ENCODE data around the gene DOHH.

Gene DOHH

GRCh38 chr19:3499738-3500428 lies 591 bp downstream of the DOHH start:
- no peak for DNase-seq

- DNase-seq = no peak
Observed at GRCh38 chr19:3497757-3498520, 2.5 kb downstream of the DOHH start.

GRCh38 chr19:3496392-3497273 lies 3.8 kb downstream of the DOHH start:
- no peak for DNase-seq

- DNase-seq = no peak
Observed at GRCh38 chr19:3494559-3494958, 5.9 kb downstream of the DOHH start.

- no peak for DNase-seq
Observed at GRCh38 chr19:3494051-3494450, 6.4 kb downstream of the DOHH start.

DNA sequence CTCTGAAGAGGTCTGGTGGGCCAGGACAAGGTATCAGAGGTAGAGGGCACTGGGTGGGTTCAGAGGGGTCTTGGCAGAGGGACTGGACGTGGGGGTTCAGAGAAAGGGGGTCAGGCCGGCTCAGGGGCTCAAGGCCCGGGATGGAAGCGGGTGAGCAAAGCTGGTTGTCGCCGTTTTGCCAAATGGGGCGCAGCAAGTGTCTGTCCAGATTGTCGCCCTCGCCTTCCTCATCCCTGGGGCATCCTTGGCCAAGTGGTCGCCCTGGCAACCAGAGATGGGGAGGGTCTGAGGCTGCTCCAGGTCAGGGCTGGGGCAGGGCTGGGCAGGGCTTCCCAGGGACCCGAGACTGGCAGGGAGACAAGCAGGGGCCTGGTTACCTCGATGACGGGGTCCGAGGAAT lies 6.8 kb downstream of the DOHH start:
- no peak for DNase-seq

DNA sequence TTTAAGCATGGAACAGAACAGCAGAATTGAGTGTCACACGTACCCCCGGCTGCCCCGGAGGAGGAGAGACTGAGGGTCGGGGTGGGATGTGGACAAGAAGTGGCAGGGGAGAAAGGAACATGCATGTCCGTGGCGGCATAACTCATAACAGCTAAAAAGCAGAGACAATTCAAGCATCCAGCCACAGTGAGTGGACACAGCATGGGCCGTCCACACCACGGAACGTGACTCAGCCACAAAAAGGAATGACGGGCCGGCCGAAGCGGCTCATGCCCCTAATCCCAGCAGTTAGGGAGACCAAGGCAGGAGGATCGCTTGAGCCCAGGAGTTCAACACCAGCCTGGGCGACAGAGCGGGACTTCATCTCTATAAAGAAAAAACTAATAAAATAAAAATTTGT lies 7.6 kb downstream of the DOHH start:
- DNase-seq = no peak

- no peak for DNase-seq
Observed at GRCh38 chr19:3492131-3492839, 8.2 kb downstream of the DOHH start.

DNA sequence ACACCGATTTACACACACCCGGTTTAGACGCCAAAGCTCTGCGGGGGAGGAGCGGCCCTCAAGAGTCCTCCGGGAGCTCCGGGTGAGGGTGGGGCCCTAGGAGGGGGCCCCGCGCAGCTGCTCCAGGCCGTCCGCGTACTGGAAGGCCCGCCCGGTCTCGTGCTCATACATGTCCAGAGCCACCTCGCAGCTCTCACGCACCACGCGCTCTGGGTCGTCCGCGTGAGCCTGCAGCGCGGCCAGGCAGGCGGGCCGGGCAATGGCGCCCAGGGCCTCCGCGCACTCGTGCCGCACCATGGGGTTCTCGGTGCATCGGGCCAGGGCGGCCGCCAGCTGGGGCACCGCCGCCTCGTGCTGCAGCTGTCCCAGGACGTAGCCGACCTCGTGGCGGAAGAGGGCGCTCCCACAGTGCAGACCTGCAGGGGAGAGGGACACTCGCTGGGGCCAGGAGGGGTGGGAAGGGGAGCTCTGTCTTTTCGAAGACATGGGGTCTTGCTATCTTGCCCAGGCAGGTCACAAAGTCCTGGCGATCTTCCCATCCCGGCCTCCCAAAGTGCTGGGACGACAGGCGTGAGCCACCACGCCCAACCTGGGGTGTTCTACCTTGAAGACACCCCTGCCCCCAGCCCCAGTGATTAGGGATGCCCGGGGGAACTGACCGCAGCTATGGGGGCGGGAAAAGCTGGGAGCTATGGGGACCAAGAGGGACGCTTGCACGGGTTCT lies 8.9 kb downstream of the DOHH start:
- no peak for DNase-seq

DNA sequence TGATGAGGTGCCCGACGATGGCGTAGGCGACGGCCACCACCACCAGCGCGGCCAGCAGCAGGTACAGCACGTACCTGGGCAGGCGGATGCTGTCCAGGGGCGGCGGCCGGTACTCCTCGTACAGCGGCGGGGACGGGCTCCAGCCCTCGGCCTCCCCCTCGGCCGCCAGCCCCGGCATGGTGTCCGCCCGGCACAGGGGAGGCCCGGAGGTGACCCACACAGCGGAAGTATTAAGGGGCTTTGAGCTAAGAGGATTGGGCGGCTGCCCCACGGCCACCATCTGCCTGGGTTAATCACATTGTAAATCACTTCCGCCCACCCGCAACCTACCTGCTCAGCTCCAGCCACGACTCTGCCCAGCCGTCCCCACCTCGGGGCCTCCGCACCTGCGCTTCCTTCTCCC lies 17.2 kb downstream of the DOHH start, which contains the start of gene SMIM44:
Gene SMIM44, minus strand, starts transcription at position 216 of the 403 bp plus-strand sequence. Its CDS starts 38 bp downstream, at position 178.
- DNase-seq = no peak

DNA sequence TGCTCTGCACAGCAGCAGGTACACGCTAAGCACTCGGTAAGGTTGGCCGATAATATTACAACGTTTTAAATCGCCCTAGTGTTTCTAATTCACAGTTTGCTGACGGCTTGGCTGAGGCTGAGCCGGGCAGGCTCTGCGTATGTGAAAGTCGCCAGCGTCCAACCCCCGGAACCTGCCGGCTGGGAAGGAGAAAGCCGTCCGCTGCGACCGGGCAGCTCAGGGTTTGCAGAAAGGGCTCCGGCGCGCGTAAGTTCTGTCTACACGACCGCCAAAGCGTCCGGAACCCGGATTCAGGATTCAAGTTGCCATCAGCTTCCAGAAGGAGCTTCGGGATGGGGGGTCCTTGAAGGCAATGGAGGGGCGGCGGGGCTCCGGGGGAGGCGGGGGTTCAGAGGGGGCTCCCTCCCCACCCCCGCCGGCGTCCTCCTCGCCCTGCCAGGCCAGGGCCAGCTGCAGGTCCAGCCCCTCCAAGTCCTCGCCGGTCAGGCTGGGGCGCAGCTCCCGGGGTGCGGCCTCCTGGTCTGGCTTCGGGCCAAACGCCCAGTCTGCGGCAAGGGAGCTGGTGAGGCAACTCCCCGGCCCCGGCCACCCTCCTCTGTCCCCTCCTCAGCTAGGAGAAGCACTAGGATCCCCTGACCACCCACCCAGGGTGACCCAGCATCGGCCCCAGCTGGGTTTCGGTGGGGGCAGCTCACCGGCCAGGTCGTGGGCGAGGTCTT lies 17.8 kb downstream of the DOHH start:
- DNase-seq = no peak

DNA sequence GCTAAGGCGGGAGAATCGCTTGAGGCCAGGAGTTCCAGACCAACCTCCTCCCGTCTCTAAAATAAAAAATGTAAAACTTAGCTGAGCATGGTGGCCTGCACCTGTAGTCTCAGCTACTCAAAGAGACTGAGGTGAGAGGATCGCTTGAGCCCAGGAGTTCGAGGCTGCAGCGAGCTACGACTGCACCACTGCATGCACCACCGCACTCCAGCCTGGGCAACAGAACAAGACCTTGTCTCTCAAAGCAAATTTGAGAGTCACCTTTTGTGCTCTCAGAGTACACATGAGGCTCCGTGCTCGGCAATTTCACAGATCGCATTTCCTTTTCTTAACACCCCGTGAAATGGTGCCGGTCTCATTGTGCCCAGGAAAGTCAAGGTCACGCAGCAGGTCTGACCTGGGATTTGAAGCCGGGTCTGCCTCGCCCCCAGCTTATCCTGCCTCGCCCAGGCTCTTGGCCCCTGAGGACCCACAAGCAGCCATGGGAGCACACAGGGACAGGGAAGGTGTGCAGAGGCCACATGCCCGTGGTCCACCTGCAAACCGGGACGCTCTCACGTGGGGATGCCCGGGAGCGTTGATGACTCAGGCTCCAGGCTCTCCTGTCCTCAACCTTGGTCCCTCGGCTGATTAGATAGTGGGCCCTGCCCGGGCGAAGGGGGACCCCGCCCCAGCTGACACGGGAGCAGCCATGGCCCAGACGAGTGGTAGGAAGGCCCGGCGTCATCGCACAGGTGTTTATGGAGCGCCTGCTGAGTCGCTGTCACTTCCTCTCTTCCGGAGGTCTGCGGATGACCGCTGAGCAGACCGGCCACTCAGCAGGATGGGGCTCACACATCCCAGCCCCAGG lies 19.0 kb downstream of the DOHH start:
- no peak for DNase-seq

- no peak for DNase-seq
Observed at GRCh38 chr19:3480383-3481091, 19.9 kb downstream of the DOHH start, which contains the start of gene SMIM24. Gene SMIM24, minus strand, starts transcription at chr19:3480525. Its CDS starts 62 bp downstream, at chr19:3480463.

DNA sequence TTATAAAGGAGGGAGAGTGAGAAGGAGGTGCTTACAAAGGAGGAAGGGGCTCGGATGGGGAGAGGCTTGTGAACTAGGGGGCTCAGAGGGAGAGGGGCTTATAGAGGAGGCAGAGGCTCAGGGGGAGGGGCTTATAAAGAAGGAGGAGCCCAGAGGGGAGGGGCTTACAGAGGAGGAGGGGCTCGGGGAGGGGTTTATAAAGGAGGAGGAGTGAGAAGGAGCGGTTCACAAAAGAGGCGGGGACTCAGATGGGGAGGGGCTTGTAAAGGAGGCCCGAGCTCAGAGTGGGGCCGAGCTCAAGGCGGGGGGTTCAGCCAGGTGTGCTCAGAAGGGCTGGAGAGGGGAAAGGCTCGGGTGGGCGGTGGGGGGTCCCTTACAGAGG lies 20.6 kb downstream of the DOHH start:
- DNase-seq = no peak

DNA sequence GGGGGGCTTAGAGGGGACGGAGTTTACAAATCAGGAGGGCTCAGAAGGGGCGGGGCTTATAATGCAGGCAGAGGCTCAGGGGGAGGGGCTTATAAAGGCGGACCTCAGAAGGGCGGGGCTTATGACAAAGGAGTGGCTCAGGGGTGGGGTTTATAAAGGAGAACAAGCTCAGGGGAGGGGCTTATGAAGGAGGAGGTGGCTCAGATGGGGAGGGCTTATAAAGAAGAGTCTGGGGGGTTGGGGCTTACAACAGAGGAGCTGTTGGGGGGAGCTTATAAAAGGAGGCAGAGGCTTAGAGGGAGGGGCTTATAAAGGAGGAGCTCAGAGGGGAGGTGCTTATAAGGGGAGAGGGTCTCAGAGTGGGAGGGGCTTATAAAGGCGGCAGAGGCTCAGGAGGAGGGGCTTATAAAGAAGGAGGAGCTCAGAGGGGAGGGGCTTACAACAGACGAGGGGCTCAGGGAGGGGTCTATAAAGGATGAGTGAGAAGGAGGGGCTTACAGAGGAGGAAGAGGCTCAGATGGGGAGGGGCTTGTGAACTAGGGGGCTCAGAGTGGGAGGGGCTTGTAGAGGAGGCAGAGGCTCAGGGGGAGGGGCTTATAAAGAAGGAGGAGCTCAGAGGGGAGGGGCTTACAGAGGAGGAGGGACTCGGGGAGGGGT lies 21.2 kb downstream of the DOHH start:
- DNase-seq = no peak

DNA sequence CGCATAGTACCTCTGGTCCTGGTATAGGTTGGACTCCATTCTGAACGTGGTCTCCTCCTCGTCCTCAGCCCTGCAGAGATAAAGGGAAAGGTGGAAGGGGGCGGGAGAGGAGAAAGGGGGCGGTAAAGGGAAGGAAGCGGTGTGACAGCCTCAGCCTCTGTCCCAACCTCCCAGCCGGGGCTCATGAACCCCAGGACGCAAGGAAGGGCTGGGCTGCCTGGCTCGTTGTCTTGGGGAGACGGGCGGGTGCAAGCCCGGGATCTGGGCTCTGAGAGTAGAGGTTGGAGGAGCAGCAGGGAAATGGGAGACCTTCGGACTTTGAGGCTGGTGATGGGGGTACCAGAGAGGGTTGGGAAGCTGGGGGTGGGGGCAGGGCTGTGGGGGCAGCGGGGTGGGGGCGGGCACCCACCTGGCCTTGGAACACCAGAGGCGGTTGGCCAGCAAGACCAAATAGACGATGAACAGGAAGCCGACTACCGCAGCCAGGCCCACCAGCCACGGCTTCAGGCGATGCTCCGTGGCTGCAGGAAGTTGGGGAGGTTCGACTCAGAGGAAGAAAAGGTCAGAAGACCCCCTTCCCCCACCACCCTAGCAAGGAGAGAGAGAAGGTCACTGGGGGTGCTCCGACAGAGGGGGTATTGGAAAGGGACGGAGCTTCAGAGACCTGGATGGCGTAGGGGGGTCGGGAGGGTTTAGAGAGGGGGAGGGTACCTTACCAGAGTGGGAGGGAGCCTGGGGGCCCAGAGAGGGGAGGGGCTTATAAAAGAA lies 21.9 kb downstream of the DOHH start:
- DNase-seq = no peak

GRCh38 chr19:3477951-3478350 lies 22.5 kb downstream of the DOHH start:
- no peak for DNase-seq

- DNase-seq = no peak
Observed at GRCh38 chr19:3477506-3477905, 23.0 kb downstream of the DOHH start.

Measured in T1000 (cell line).